ENCODE results near the gene GSE1. TPM values are rescaled to one million over a fixed set of nuclear protein-coding genes. Genes with fewer than 3 reads are reported as not detected.

GSE1 gene
- total RNA-seq, 4 donors from 2014 or later: 57.1 to 208 (median 90.5) TPM

GRCh38 chr16:85567101-85567866 is 45.8 kb upstream of the GSE1 start:
- no peak for TF ChIP-seq CTCF (IDR thresholded peaks at IDR 0.05; ENCODE audit: low read depth)

- TF ChIP-seq CTCF (IDR thresholded peaks at IDR 0.05; ENCODE audit: low read depth): no peak
Measured at GRCh38 chr16:85567935-85568334, 45.2 kb upstream of the GSE1 start.

- TF ChIP-seq CTCF (IDR thresholded peaks at IDR 0.05; ENCODE audit: low read depth): no peak
Measured at GRCh38 chr16:85568519-85568918, 44.6 kb upstream of the GSE1 start.

- no peak for TF ChIP-seq CTCF (IDR thresholded peaks at IDR 0.05; ENCODE audit: low read depth)
Measured at GRCh38 chr16:85569039-85569614, 44.0 kb upstream of the GSE1 start.

- TF ChIP-seq CTCF (IDR thresholded peaks at IDR 0.05; ENCODE audit: low read depth): no peak
Measured at GRCh38 chr16:85569615-85570212, 43.4 kb upstream of the GSE1 start.

GRCh38 chr16:85570213-85570734 is 42.8 kb upstream of the GSE1 start:
- TF ChIP-seq CTCF (IDR thresholded peaks at IDR 0.05; ENCODE audit: low read depth): no peak

Measured in subcutaneous adipose tissue (tissue), 4 donors.